ENCODE data around the gene HIRA. TPM values are rescaled to one million over a fixed set of nuclear protein-coding genes. Genes with fewer than 3 reads are reported as not detected.

HIRA gene
- total RNA-seq, 1 experiment from 2014 or later = 24.3 TPM

- H3K36me3 Mint-ChIP-seq (ENCODE audit: insufficient read depth, unreplicated experiment) = peaks cover 75% of the 10 kb centered on the region
Measured at GRCh38 chr22:19471572-19471971, 40.0 kb upstream of the HIRA start.

GRCh38 chr22:19470010-19470409 lies 38.5 kb upstream of the HIRA start:
- ChIA-PET POLR2A (no interaction called here), CTCF (interaction anchor here (0.6 kb wide), 1 partner anchor 154 kb away, joined by 3 read pairs; no protein-coding TSS in a partner anchor)
- Mint-ChIP-seq H3K27ac (ENCODE audit: low read depth, unreplicated experiment) (no peak overlapping the region), H3K36me3 (ENCODE audit: insufficient read depth, unreplicated experiment) (peaks cover 70% of the 10 kb centered on the region), H3K27me3 (ENCODE audit: insufficient read depth, unreplicated experiment) (no peaks in the 10 kb centered on the region), H3K9me3 (ENCODE audit: unreplicated experiment) (no peaks in the 10 kb centered on the region), H3K4me3 (ENCODE audit: unreplicated experiment) (no peak overlapping the region), H3K4me1 (ENCODE audit: insufficient read depth, unreplicated experiment) (no peaks in the 10 kb centered on the region)
- DNase-seq (ENCODE audit: unreplicated experiment) = no peak
- no peak for TF ChIP-seq CTCF (IDR thresholded peaks at IDR 0.05; ENCODE audit: unreplicated experiment)
- intact Hi-C loops (cut with micrococcal nuclease) = no loop called here
- no TSS peak for BruUV-seq (replicated peaks)

More at GRCh38 chr22:19471572-19471971, 40.0 kb upstream of the HIRA start:
- peaks cover 12% of the 10 kb centered on the region for H3K4me1 Mint-ChIP-seq (ENCODE audit: insufficient read depth, unreplicated experiment)
- ChIA-PET POLR2A (interaction anchor here (0.6 kb wide), 1 partner anchor 324 kb away, joined by 3 read pairs; no protein-coding TSS in a partner anchor), CTCF (no interaction called here)
- intact Hi-C loops (cut with micrococcal nuclease) = no loop called here
- H3K4me3 Mint-ChIP-seq (ENCODE audit: unreplicated experiment) = no peak overlapping the region
- BruUV-seq (replicated peaks) = no TSS peak
- H3K27me3 Mint-ChIP-seq (ENCODE audit: insufficient read depth, unreplicated experiment) = no peaks in the 10 kb centered on the region
- no peak for DNase-seq (ENCODE audit: unreplicated experiment)
- no peaks in the 10 kb centered on the region for H3K9me3 Mint-ChIP-seq (ENCODE audit: unreplicated experiment)
- H3K27ac Mint-ChIP-seq (ENCODE audit: low read depth, unreplicated experiment) = no peak overlapping the region
- no peak for TF ChIP-seq CTCF (IDR thresholded peaks at IDR 0.05; ENCODE audit: unreplicated experiment)

- CTCF ChIA-PET = interaction anchor here (0.6 to 1.3 kb wide), 5 partner anchors 8 to 170 kb away, joined by 3 to 5 read pairs (median 3); no protein-coding TSS in a partner anchor
- no TSS peak for BruUV-seq (replicated peaks)
- peaks cover 75% of the 10 kb centered on the region for H3K36me3 Mint-ChIP-seq (ENCODE audit: insufficient read depth, unreplicated experiment)
Measured at GRCh38 chr22:19469421-19469820, 37.9 kb upstream of the HIRA start.

GRCh38 chr22:19467912-19468311 lies 36.4 kb upstream of the HIRA start:
- no peaks in the 10 kb centered on the region for H3K9me3 Mint-ChIP-seq (ENCODE audit: unreplicated experiment)
- CTCF ChIA-PET = interaction anchor here (0.6 to 1.3 kb wide), 2 partner anchors 162 to 244 kb away, joined by 3 to 5 read pairs; no protein-coding TSS in a partner anchor

More at GRCh38 chr22:19469421-19469820, 37.9 kb upstream of the HIRA start:
- intact Hi-C loops (cut with micrococcal nuclease) = no loop called here
- no peaks in the 10 kb centered on the region for H3K9me3 Mint-ChIP-seq (ENCODE audit: unreplicated experiment)
- no peaks in the 10 kb centered on the region for H3K4me1 Mint-ChIP-seq (ENCODE audit: insufficient read depth, unreplicated experiment)
- no peak for TF ChIP-seq CTCF (IDR thresholded peaks at IDR 0.05; ENCODE audit: unreplicated experiment)
- no peak overlapping the region for H3K27ac Mint-ChIP-seq (ENCODE audit: low read depth, unreplicated experiment)
- no peak overlapping the region for H3K4me3 Mint-ChIP-seq (ENCODE audit: unreplicated experiment)
- POLR2A ChIA-PET = interaction anchor here (0.8 kb wide), 1 partner anchor 9 kb away, joined by 3 read pairs; no protein-coding TSS in a partner anchor
- no peak for DNase-seq (ENCODE audit: unreplicated experiment)
- H3K27me3 Mint-ChIP-seq (ENCODE audit: insufficient read depth, unreplicated experiment) = no peaks in the 10 kb centered on the region

More at GRCh38 chr22:19467912-19468311, 36.4 kb upstream of the HIRA start:
- intact Hi-C loops (cut with micrococcal nuclease) = no loop called here
- H3K27ac Mint-ChIP-seq (ENCODE audit: low read depth, unreplicated experiment) = no peak overlapping the region
- TF ChIP-seq CTCF (IDR thresholded peaks at IDR 0.05; ENCODE audit: unreplicated experiment) = no peak
- peaks cover 77% of the 10 kb centered on the region for H3K36me3 Mint-ChIP-seq (ENCODE audit: insufficient read depth, unreplicated experiment)
- POLR2A ChIA-PET = interaction anchor here (2.9 kb wide), 1 partner anchor 9 kb away, joined by 10 read pairs; no protein-coding TSS in a partner anchor
- H3K4me3 Mint-ChIP-seq (ENCODE audit: unreplicated experiment) = no peak overlapping the region
- no TSS peak for BruUV-seq (replicated peaks)
- DNase-seq (ENCODE audit: unreplicated experiment) = no peak
- no peaks in the 10 kb centered on the region for H3K4me1 Mint-ChIP-seq (ENCODE audit: insufficient read depth, unreplicated experiment)
- no peaks in the 10 kb centered on the region for H3K27me3 Mint-ChIP-seq (ENCODE audit: insufficient read depth, unreplicated experiment)

Measured in MCF 10A (cell line).